LNCAP (cell line): Measurements from ENCODE around the gene DYRK3.

Experiments used
- CTCF ChIP-seq: fragments of 450-650 bp; IDR thresholded peaks from 2 replicates; pipeline ENCODE4 v1.5.1; 2017; ENCODE audit warnings: mild to moderate bottlenecking

DYRK3 gene

DNA sequence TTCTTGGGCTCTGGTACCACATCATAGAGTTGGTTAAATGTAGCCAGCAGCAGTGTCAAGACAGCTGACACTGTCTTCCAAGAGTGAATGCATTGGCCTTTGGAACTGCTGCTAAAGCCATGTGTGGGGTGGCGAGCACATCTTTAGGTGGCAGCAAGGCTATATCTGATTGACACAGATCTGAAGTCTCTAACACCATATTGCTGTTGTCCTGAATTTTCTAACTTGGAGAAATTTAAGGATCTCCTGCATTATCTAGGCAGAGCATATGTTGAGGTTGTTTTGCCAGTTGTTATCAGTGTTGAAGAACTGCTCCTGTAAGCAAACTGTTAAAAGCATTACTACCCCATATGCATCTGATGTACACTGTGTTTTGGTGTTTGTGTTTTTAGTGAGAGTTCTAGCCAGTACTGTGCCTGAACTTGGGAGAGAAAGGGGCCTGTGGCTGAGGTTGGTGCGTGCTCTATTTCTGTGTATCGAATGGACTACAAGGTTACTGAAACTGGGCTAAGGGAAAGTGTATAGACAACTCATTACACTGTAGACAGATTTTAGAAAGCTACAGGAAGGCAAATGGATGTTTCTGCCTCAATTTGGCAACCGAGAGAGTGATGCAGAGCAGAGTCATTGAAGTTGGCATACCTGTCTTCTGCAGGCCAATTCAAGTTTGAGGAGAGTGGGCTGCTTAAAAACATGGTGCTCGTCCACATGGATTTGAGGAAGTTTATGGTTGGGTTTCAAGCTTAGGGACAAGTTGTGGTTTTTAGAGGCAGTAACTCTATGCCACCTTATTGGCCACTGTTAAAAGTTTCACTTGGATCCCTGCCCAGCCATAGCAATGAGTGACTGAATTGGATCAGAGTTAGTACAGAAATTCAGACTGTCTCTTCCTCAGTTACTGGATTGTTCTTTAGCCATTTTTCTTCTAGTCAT, 16.9 kb downstream of the DYRK3 start:
- TF ChIP-seq CTCF = no peak

- no peak for TF ChIP-seq CTCF
Measured at GRCh38 chr1:206653715-206654459, 18.6 kb downstream of the DYRK3 start.

GRCh38 chr1:206654828-206655227, 19.5 kb downstream of the DYRK3 start:
- no peak for TF ChIP-seq CTCF

- no peak for TF ChIP-seq CTCF
Measured at GRCh38 chr1:206655471-206655882, 20.1 kb downstream of the DYRK3 start.

GRCh38 chr1:206656936-206657335, 21.6 kb downstream of the DYRK3 start:
- TF ChIP-seq CTCF = no peak

- no peak for TF ChIP-seq CTCF
Measured at GRCh38 chr1:206657751-206658150, 22.4 kb downstream of the DYRK3 start.

DNA sequence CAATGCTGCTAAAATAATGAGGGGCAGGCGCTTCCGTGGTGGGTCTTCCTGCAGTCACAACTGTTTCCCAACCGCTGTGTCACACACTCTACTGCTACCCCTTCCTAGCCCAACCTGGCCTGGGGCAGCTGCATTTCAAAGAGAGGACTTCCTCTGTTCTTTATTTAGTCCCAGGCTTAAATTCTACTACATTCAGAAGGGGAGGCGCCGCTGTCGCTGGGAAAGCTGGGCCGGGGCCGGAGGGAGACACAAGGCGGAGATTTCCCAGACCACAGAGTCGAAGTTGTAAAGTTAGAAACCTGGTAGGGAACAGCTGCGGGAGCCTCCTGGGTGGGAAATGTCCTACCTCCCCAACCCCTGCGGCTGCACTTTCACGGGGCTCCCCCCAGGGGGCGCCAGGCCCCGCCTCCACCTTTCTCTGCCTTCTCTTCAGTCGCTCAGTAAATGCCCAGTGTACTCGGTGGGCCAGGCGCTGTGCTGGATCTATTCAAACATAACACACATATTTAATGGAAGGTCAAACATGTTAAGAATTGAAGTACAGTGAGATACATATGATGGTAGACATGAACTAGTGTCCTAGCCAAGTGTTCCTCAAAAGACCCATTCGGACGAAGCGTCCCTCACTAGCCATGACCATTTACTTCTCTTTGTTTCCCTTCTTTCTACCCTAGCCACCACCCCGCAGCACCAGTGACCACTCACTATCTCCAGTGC, 23.1 kb downstream of the DYRK3 start:
- TF ChIP-seq CTCF = peak; percentile 68
